K562 (cell line): ENCODE results near the gene TRIM65. TPM values are rescaled to one million over a fixed set of nuclear protein-coding genes. Genes with fewer than 3 reads are reported as not detected.

ENCODE experiments used
- ATAC-seq: fragments of 200-7000 bp; cut with Tn5 transposase; 3 replicates; pipeline ENCODE4 v1.9.1; 2020; ENCODE audit warnings: moderate library complexity
- BruUV-seq: library from RNA; stranded (reverse); fragments of 400-500 nt; replicated peaks from 2 replicates; lab custom pipeline; 2021; lab: Mats Ljungman, UMichigan
- CTCF ChIA-PET: fragments of 300-600 bp; formaldehyde crosslinking; extraction: SDS; loops from one replicate; lab custom pipeline; 2021; ENCODE audit warnings: low intra/inter-chr PET ratio; lab: Yijun Ruan, JAX
- POLR2A ChIA-PET: fragments of 300-600, 350-650 bp; sonication (Branson Sonifier 250); formaldehyde crosslinking; extraction: SDS; loops from one replicate; lab custom pipeline; 2021; ENCODE audit warnings: antibody characterized with exemption, inconsistent platforms; lab: Yijun Ruan, JAX
- DNase-seq, 4 experiments: peaks; one replicate each; pipeline versions ENCODE4 v3.0.0 to v3.0.0-alpha.2; 2011 to 2018; ENCODE audit warnings: low spot score in 3 of 4, mixed read lengths in 3 of 4; ENCODE audit errors: extremely low read depth in 1 of 4
- FAIRE-seq: peaks from 2 replicates; lab custom pipeline; 2011; peaks lifted over from hg19 to GRCh38; lab: Jason Lieb, UNC
- H2AFZ ChIP-seq: 2 replicates; pipeline ENCODE4 v1.6.0; 2011; ENCODE audit warnings: low read depth, low read length, control low read depth, inconsistent platforms
- H3K27ac ChIP-seq: fragments of 200-600 bp; 3 replicates; pipeline ENCODE4 v1.8.0; 2011; ENCODE audit warnings: low read depth, mild to moderate bottlenecking, control low read depth, inconsistent platforms, low read length, moderate library complexity, mixed read lengths; ENCODE audit errors: extremely low read depth
- H3K27me3 ChIP-seq, 2 experiments: fragments of 300-600 bp in 1 of 2; 2 replicates in 1 of 2; 3 replicates in 1 of 2; pipeline versions ENCODE4 v1.6.0 to v1.8.0; 2011; ENCODE audit warnings: inconsistent platforms in 2 of 2, low read length in 2 of 2, mild to moderate bottlenecking in 1 of 2, mixed read lengths in 1 of 2, moderate library complexity in 1 of 2; ENCODE audit not compliant: control insufficient read depth in 2 of 2, insufficient read depth in 2 of 2
- H3K36me3 ChIP-seq: fragments of 300-600 bp; 3 replicates; pipeline ENCODE4 v1.8.0; 2011; ENCODE audit warnings: mild to moderate bottlenecking, low read length, inconsistent platforms; ENCODE audit not compliant: control insufficient read depth, insufficient read depth
- H3K4me1 ChIP-seq, 2 experiments: fragments of 200-600 bp in 1 of 2; replicated peaks in 1 of 2; 2 replicates in 1 of 2; 3 replicates in 1 of 2; pipeline versions ENCODE4 v1.5.1 to v1.8.0; 2011; ENCODE audit warnings: inconsistent platforms in 2 of 2, low read length in 2 of 2, mild to moderate bottlenecking in 1 of 2, mixed read lengths in 1 of 2, moderate library complexity in 1 of 2; ENCODE audit not compliant: control insufficient read depth in 2 of 2, insufficient read depth in 2 of 2
- H3K4me2 ChIP-seq: 2 replicates; pipeline ENCODE4 v1.6.1; 2011; ENCODE audit warnings: low read length, control low read depth, inconsistent platforms, mixed read lengths; ENCODE audit not compliant: insufficient read depth
- H3K4me3 ChIP-seq: fragments of 200-600 bp; sonication (generic), shearing (Covaris generic); 2 replicates; pipeline ENCODE4 v1.5.1; 2016; ENCODE audit warnings: control low read depth, inconsistent platforms
- H3K79me2 ChIP-seq: fragments of 200-600 bp; 3 replicates; pipeline ENCODE4 v1.8.0; 2011; ENCODE audit warnings: low read length, inconsistent platforms; ENCODE audit not compliant: control insufficient read depth, insufficient read depth
- H3K9ac ChIP-seq, 2 experiments: 2 replicates each; pipeline versions ENCODE4 v1.6.0 to v1.6.1; 2011; ENCODE audit warnings: low read depth in 2 of 2, low read length in 2 of 2, control low read depth in 1 of 2, inconsistent platforms in 1 of 2, mild to moderate bottlenecking in 1 of 2, mixed read lengths in 1 of 2; ENCODE audit not compliant: insufficient read depth in 1 of 2
- H3K9me1 ChIP-seq: one replicate; pipeline ENCODE4 v1.6.0; 2011; ENCODE audit warnings: inconsistent platforms, mild to moderate bottlenecking, low read length, moderate library complexity; ENCODE audit not compliant: control insufficient read depth, insufficient read depth
- H3K9me3 ChIP-seq: replicated peaks from 2 replicates; pipeline ENCODE4 v1.5.1; 2011; ENCODE audit warnings: low read depth, low read length, inconsistent platforms; ENCODE audit not compliant: control insufficient read depth, insufficient read depth
- H4K20me1 ChIP-seq: replicated peaks from 2 replicates; pipeline ENCODE4 v1.6.1; 2011; ENCODE audit warnings: low read length, inconsistent platforms, mixed read lengths; ENCODE audit not compliant: control insufficient read depth, insufficient read depth
- DACH1 ChIP-seq: fragments of 450-650 bp; IDR thresholded peaks from 2 replicates; pipeline ENCODE4 v1.6.1; 2018; ENCODE audit not compliant: partially characterized antibody
- ESRRA ChIP-seq: fragments of 450-650 bp; IDR thresholded peaks from 2 replicates; pipeline ENCODE4 v1.6.1; 2014; ENCODE audit warnings: low read depth, mild to moderate bottlenecking, moderate library complexity, borderline replicate concordance
- PPARD ChIP-seq: fragments of 250-450 bp; sonication (Bioruptor Pico); IDR thresholded peaks from 2 replicates; pipeline ENCODE4 v1.8.0; 2022; ENCODE audit warnings: inconsistent platforms, mild to moderate bottlenecking, moderate library complexity
- RUNX1 ChIP-seq: sonication (generic); IDR thresholded peaks from 2 replicates; pipeline ENCODE4 v1.6.1; 2016; ENCODE audit warnings: antibody characterized with exemption, low read depth
- SP2 ChIP-seq: IDR thresholded peaks from 2 replicates; pipeline ENCODE4 v1.6.1; 2011; ENCODE audit warnings: mild to moderate bottlenecking, low read depth, low read length, moderate library complexity; ENCODE audit not compliant: poor library complexity, severe bottlenecking; ENCODE audit errors: extremely low read depth
- WGBS: fragments of 100-300 bp; shearing (Covaris generic); methylation state at CpG from one replicate; pipeline ENCODE4 v1.1.6; 2016; ENCODE audit warnings: low coverage, mixed read lengths; ENCODE audit not compliant: insufficient coverage; ENCODE audit errors: missing lambda C conversion rate; 5-methylcytosine and 5-hydroxymethylcytosine counted together
- in situ Hi-C: fragments of 300-500 bp; cut with MboI; formaldehyde crosslinking; loops from 4 replicates; pipeline ENCODE4 v1.15.0; 2018; ENCODE audit warnings: inconsistent platforms, mixed read lengths
- intact Hi-C: fragments of 100-400 bp; cut with micrococcal nuclease; formaldehyde crosslinking; loops from 2 replicates; pipeline ENCODE4 v1.14.2; 2022
- polyA plus RNA-seq, 8 experiments: library from polyadenylated mRNA; depleted of rRNA in 4 of 8; stranded (reverse) in 5 of 8; unstranded in 3 of 8; fragments of >200 nt; fragmentation: Nextera tagmentation in 2 of 8; fragmentation: Illumina TruSeq in 1 of 8; extraction: Ambion mirVana in 2 of 8; extraction: Trizol in 1 of 8; gene quantifications; 2 replicates each; pipeline versions ENCODE4 v1.2.1 to v1.2.3, GENCODE V29; 2011 to 2014; ENCODE audit warnings: inconsistent platforms in 1 of 8, missing spikeins in 1 of 8
- total RNA-seq, 7 experiments: library from RNA; depleted of rRNA in 6 of 7; stranded (reverse); fragments of >200 nt in 6 of 7; fragmentation: Illumina TruSeq in 2 of 7; extraction: Trizol in 2 of 7; gene quantifications; 2 replicates each; pipeline versions ENCODE4 v1.2.1 to v1.2.3, GENCODE V29; 2011 to 2021; ENCODE audit warnings: low replicate concordance in 1 of 7
- TF ChIP-seq, protein P1 (sequence below), 2 experiments: IDR thresholded peaks; 2 replicates each; pipeline ENCODE4 v1.6.1; 2011; ENCODE audit warnings: borderline replicate concordance in 1 of 2, control low read depth in 1 of 2, low read depth in 1 of 2, low read length in 1 of 2, mild to moderate bottlenecking in 1 of 2, mixed read lengths in 1 of 2, moderate library complexity in 1 of 2; ENCODE audit not compliant: insufficient read depth in 1 of 2, insufficient read length in 1 of 2, poor library complexity in 1 of 2, severe bottlenecking in 1 of 2; ENCODE audit errors: extremely low read depth in 1 of 2
- TF ChIP-seq, protein P2 (sequence below): sonication (generic); formaldehyde crosslinking; IDR thresholded peaks from 2 replicates; pipeline ENCODE4 v1.8.1; 2023; ENCODE audit warnings: mild to moderate bottlenecking, missing genetic modification reagents
- TF ChIP-seq, protein P3 (sequence below): fragments of 250-450 bp; sonication (Bioruptor Pico); IDR thresholded peaks from 2 replicates; pipeline ENCODE4 v1.8.0; 2022; ENCODE audit warnings: moderate library complexity, mild to moderate bottlenecking, inconsistent platforms

TRIM65 gene
- total and polyA plus RNA-seq, 9 of the 15 experiments (the other 6 are each of a cell fraction or from before 2014, with no cell fraction given), result 2.8 to 45.7 (median 22.9) TPM

DNA sequence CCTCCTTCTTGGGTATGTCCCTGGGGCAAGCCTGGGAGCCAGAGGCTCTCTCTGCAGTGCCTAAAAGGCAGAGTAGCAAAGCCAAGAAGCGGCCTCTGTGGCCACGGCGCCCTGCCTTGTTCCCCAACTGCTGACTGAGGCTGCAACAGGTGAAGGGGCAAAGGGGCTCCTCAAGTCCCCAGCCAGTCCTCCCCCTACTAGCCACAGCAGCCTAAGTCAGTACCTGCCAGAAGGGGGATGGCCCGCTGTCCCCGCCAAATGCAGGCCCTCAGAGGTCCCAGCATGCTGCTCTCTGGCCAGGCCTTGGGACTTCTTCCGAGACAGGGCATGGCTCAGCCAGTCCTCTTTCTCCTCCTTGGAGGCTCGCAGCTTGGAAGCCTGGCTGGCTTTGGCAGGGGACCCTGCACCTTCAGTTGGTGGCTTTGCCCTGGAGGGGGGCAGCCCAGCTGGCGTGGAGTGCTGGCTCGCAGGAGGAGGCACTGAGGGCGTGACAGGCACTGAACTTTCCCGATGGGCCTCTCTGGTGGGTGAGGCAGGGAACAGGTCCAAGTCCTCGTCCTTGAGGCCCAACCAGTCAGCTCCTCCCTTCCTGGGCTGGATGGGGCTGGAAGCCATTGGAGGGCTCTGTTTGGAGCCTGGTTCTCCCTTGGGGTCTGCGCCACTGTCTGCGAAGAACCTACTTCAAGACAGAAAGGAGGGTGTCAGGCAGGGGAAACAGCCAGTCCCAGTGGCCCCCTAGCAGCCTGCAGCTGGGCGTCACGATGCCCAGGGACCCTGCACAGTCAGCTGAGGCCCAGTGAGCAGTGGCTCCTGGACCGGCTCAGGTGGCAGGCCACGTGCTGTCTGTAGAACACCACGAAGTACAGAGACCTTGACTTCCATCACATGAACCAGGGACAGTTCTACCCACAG is 26.5 kb upstream of the TRIM65 start:
- CTCF ChIA-PET, result interaction anchor here (0.6 kb wide), 1 partner anchor 46 kb away, joined by 3 read pairs; no protein-coding TSS in a partner anchor
- BruUV-seq, result no TSS peak
- TF ChIP-seq, protein P1, sequence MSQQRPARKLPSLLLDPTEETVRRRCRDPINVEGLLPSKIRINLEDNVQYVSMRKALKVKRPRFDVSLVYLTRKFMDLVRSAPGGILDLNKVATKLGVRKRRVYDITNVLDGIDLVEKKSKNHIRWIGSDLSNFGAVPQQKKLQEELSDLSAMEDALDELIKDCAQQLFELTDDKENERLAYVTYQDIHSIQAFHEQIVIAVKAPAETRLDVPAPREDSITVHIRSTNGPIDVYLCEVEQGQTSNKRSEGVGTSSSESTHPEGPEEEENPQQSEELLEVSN (IDR thresholded peaks at IDR 0.05; ENCODE audit: borderline replicate concordance in 1 of 2, extremely low read depth in 1 of 2, insufficient read depth in 1 of 2, insufficient read length in 1 of 2, low read depth in 1 of 2, low read length in 1 of 2, poor library complexity in 1 of 2, severe bottlenecking in 1 of 2), result no peak
- no peak for TF ChIP-seq ESRRA
- no peak for TF ChIP-seq DACH1
- TF ChIP-seq, protein P2, sequence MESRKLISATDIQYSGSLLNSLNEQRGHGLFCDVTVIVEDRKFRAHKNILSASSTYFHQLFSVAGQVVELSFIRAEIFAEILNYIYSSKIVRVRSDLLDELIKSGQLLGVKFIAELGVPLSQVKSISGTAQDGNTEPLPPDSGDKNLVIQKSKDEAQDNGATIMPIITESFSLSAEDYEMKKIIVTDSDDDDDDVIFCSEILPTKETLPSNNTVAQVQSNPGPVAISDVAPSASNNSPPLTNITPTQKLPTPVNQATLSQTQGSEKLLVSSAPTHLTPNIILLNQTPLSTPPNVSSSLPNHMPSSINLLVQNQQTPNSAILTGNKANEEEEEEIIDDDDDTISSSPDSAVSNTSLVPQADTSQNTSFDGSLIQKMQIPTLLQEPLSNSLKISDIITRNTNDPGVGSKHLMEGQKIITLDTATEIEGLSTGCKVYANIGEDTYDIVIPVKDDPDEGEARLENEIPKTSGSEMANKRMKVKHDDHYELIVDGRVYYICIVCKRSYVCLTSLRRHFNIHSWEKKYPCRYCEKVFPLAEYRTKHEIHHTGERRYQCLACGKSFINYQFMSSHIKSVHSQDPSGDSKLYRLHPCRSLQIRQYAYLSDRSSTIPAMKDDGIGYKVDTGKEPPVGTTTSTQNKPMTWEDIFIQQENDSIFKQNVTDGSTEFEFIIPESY (CRISPR knock-in tag), result 0 out of 2 replicates have a peak, but pooled peaks have one; percentile 24
- TF ChIP-seq, protein P3, sequence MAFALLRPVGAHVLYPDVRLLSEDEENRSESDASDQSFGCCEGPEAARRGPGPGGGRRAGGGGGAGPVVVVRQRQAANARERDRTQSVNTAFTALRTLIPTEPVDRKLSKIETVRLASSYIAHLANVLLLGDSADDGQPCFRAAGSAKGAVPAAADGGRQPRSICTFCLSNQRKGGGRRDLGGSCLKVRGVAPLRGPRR (CRISPR knock-in tag), result no peak
- no peak for TF ChIP-seq SP2
- no peak for TF ChIP-seq RUNX1
- no peak for TF ChIP-seq PPARD
- Histone ChIP-seq H3K27me3 (no peaks in the 10 kb centered on the region), H3K27ac (no peak overlapping the region), H3K36me3 (peaks cover 5% of the 10 kb centered on the region; the same call in 1 of the 3 replicates), H3K79me2 (no peaks in the 10 kb centered on the region), H3K9ac (peak overlapping the region in 1 of 2 experiments; percentile 83; a peak in 2 of 4 replicates), H2AFZ (no peak overlapping the region), H3K4me1 (peaks cover 0 to 27% of the 10 kb centered on the region in 2 experiments; a peak in 2 of 5 replicates), H3K9me1 (peaks cover 5% of the 10 kb centered on the region), H3K4me2 (no peak overlapping the region), H4K20me1 (no peaks in the 10 kb centered on the region), H3K4me3 (no peak overlapping the region), H3K9me3 (no peaks in the 10 kb centered on the region)
- 75% methylated on average over 18 of the region's 19 CpGs for WGBS
- in situ Hi-C loops (no loop called here), intact Hi-C loops (no loop called here)
- POLR2A ChIA-PET, result interaction anchor here (1.1 kb wide), 1 partner anchor 12 kb away, joined by 4 read pairs; no protein-coding TSS in a partner anchor
- ATAC-seq, result no peak
- no peak for FAIRE-seq
- no peak for DNase-seq
